GM12878 (cell line): ENCODE data around the gene EXOC3L1. TPM values are rescaled to one million over a fixed set of nuclear protein-coding genes. Genes with fewer than 3 reads are reported as not detected.

Source experiments
- ATAC-seq: fragments of 200-7000 bp; cut with Tn5 transposase; 3 replicates; pipeline ENCODE4 v1.9.1; 2020; ENCODE audit warnings: mild to moderate bottlenecking, moderate library complexity
- BruUV-seq: library from RNA; stranded (reverse); fragments of 400-500 nt; replicated peaks from 2 replicates; lab custom pipeline; 2021; lab: Mats Ljungman, UMichigan
- CTCF ChIA-PET: fragments of 300-600 bp; sonication (Branson Sonifier 250); formaldehyde crosslinking; extraction: SDS; loops from one replicate; lab custom pipeline; 2021; ENCODE audit warnings: inconsistent platforms; lab: Yijun Ruan, JAX
- POLR2A ChIA-PET: fragments of 350-600 bp; formaldehyde crosslinking; extraction: SDS; loops from one replicate; lab custom pipeline; 2021; ENCODE audit warnings: inconsistent platforms; lab: Charles Lee
- RAD21 ChIA-PET: fragments of 300-600 bp; sonication (Branson Sonifier 250); formaldehyde crosslinking; loops from one replicate; lab custom pipeline; 2023; ENCODE audit warnings: antibody characterized with exemption; ENCODE audit not compliant: unreplicated experiment; lab: Charles Lee
- SMC1A ChIA-PET: fragments of 300-600 bp; sonication (Branson Sonifier 250); formaldehyde crosslinking; loops from one replicate; lab custom pipeline; 2023; ENCODE audit not compliant: unreplicated experiment, uncharacterized antibody; lab: Charles Lee
- DNase-seq: peaks from one replicate; pipeline ENCODE4 v3.0.0-alpha.2; 2011; ENCODE audit warnings: low read depth, low spot score
- FAIRE-seq: peaks from 3 replicates; lab custom pipeline; 2011; peaks lifted over from hg19 to GRCh38; lab: Jason Lieb, UNC
- H2AFZ ChIP-seq: 2 replicates; pipeline ENCODE4 v1.6.0; 2011; ENCODE audit warnings: low read depth, low read length, control low read depth; ENCODE audit not compliant: control insufficient read depth
- H3K27ac ChIP-seq: 2 replicates; pipeline ENCODE4 v1.5.1; 2011; ENCODE audit warnings: control low read depth; ENCODE audit not compliant: control insufficient read depth, insufficient read depth
- H3K27me3 ChIP-seq, 2 experiments: replicated peaks in 1 of 2; 2 replicates each; pipeline versions ENCODE4 v1.6.0 to v1.6.1; 2011; ENCODE audit warnings: low read length in 1 of 2; ENCODE audit not compliant: control insufficient read depth in 2 of 2, insufficient read depth in 2 of 2
- H3K36me3 ChIP-seq, 2 experiments: 2 replicates each; pipeline ENCODE4 v1.5.1; 2011; ENCODE audit warnings: low read length in 1 of 2; ENCODE audit not compliant: control insufficient read depth in 2 of 2, insufficient read depth in 2 of 2
- H3K4me1 ChIP-seq: 2 replicates; pipeline ENCODE4 v1.6.1; 2011; ENCODE audit warnings: mild to moderate bottlenecking, low read length, moderate library complexity, mixed read lengths; ENCODE audit not compliant: control insufficient read depth, insufficient read depth
- H3K4me2 ChIP-seq: 2 replicates; pipeline ENCODE4 v1.6.0; 2011; ENCODE audit warnings: control low read depth; ENCODE audit not compliant: control insufficient read depth, insufficient read depth
- H3K4me3 ChIP-seq: fragments of 200-600 bp; sonication (generic); 2 replicates; pipeline ENCODE4 v1.5.1; 2016
- H3K79me2 ChIP-seq: 2 replicates; pipeline ENCODE4 v1.6.0; 2011; ENCODE audit warnings: low read length; ENCODE audit not compliant: control insufficient read depth, insufficient read depth
- H3K9ac ChIP-seq: 2 replicates; pipeline ENCODE4 v1.8.0; 2011; ENCODE audit warnings: low read length, control low read depth, mixed read lengths; ENCODE audit not compliant: control insufficient read depth, insufficient read depth
- H3K9me3 ChIP-seq: replicated peaks from 3 replicates; pipeline ENCODE4 v1.5.1; 2011; ENCODE audit warnings: mild to moderate bottlenecking, low read length; ENCODE audit not compliant: control insufficient read depth, insufficient read depth
- H4K20me1 ChIP-seq: 2 replicates; pipeline ENCODE4 v1.6.0; 2011; ENCODE audit not compliant: control insufficient read depth, insufficient read depth
- ATF2 ChIP-seq: IDR thresholded peaks from 2 replicates; pipeline ENCODE4 v1.6.1; 2012; ENCODE audit warnings: low read length, inconsistent platforms
- PAX8 ChIP-seq: fragments of 450-650 bp; IDR thresholded peaks from 2 replicates; pipeline ENCODE4 v1.6.1; 2017; ENCODE audit warnings: mild to moderate bottlenecking, moderate library complexity
- ZNF207 ChIP-seq: fragments of 450-650 bp; IDR thresholded peaks from 2 replicates; pipeline ENCODE4 v1.6.1; 2014; ENCODE audit warnings: antibody characterized with exemption, mild to moderate bottlenecking, borderline replicate concordance
- WGBS: methylation state at CpG from one replicate; pipeline ENCODE4 v1.1.6; 2016; ENCODE audit warnings: low lambda C conversion rate; ENCODE audit not compliant: insufficient replicate concordance, insufficient coverage; ENCODE audit errors: missing lambda C conversion rate; 5-methylcytosine and 5-hydroxymethylcytosine counted together
- in situ Hi-C: fragments of 300-500 bp; cut with MboI; formaldehyde crosslinking; loops from 9 replicates; pipeline ENCODE4 v1.14.3; 2018; ENCODE audit warnings: mixed read lengths
- intact Hi-C: fragments of 100-400 bp; cut with micrococcal nuclease; formaldehyde crosslinking; loops from one replicate; pipeline ENCODE4 v1.14.2; 2022; ENCODE audit not compliant: unreplicated experiment
- polyA plus RNA-seq, 11 experiments: library from polyadenylated mRNA; depleted of rRNA in 4 of 11; unstranded in 6 of 11; stranded (reverse) in 5 of 11; fragments of >200 nt; fragmentation: Nextera tagmentation in 4 of 11; fragmentation: Illumina TruSeq in 1 of 11; extraction: Ambion mirVana in 4 of 11; extraction: Trizol in 1 of 11; gene quantifications; 1 replicate in 1 of 11; 2 replicates in 10 of 11; pipeline versions ENCODE4 v1.2.1 to v1.2.3, GENCODE V29; 2011 to 2016; ENCODE audit warnings: inconsistent platforms in 2 of 11, missing spikeins in 2 of 11, low read depth in 1 of 11
- total RNA-seq, 4 experiments: library from RNA; depleted of rRNA in 3 of 4; stranded (reverse); fragments of >200 nt in 3 of 4; fragmentation: Illumina TruSeq in 1 of 4; extraction: Trizol in 1 of 4; gene quantifications; 2 replicates each; pipeline versions ENCODE4 v1.2.1 to v1.2.3, GENCODE V29; 2013 to 2021
- TF ChIP-seq, protein P1 (sequence below), 3 experiments: IDR thresholded peaks in 2 of 3; conservative IDR thresholded peaks in 1 of 3; 2 replicates each; pipeline ENCODE4 v1.5.1; 2011; ENCODE audit warnings: low read depth in 3 of 3, low read length in 3 of 3, mild to moderate bottlenecking in 3 of 3, control low read depth in 2 of 3, moderate library complexity in 2 of 3, inconsistent platforms in 1 of 3, mixed read lengths in 1 of 3; ENCODE audit not compliant: control insufficient read depth in 2 of 3, insufficient read depth in 1 of 3; ENCODE audit errors: extremely low read depth in 1 of 3

The EXOC3L1 gene
- total and polyA plus RNA-seq, 10 of the 15 experiments (the other 5 are each of a cell fraction or from before 2014, with no cell fraction given): 0.07 to 0.42 TPM; not detected in 8

DNA sequence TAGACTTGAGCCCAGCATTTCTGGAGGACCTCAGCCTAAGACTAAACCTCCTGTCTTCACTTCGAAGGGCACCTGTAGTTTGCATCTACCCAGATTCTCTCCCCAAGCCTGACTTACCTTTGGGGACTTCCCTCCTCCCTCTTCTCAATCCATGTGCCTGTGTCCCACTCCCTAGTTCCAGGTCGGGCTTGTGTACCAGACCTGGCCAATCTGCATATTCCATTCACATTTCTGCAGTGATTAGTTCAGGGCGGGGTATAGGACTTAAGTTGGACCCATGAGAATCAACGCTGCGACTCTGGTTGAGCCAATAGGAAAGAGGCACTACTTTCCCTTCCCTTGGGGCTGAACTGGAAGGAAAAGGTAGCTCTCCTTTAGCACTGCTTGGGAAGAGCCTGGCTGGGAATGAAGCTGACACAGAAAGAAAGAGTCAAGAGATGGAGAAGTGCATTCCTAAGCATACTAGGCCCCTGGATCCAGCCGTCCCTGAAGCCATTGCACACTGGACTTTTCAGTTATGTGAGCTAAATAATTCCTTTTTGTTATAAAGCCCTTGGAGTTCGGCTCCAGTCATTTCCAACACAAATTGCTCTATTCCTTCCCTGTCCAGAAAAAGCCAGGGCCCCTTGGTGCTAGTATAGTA lies 32.7 kb downstream of the EXOC3L1 start (continued):
- TF ChIP-seq ZNF207: no peak
- no peak for TF ChIP-seq PAX8

DNA sequence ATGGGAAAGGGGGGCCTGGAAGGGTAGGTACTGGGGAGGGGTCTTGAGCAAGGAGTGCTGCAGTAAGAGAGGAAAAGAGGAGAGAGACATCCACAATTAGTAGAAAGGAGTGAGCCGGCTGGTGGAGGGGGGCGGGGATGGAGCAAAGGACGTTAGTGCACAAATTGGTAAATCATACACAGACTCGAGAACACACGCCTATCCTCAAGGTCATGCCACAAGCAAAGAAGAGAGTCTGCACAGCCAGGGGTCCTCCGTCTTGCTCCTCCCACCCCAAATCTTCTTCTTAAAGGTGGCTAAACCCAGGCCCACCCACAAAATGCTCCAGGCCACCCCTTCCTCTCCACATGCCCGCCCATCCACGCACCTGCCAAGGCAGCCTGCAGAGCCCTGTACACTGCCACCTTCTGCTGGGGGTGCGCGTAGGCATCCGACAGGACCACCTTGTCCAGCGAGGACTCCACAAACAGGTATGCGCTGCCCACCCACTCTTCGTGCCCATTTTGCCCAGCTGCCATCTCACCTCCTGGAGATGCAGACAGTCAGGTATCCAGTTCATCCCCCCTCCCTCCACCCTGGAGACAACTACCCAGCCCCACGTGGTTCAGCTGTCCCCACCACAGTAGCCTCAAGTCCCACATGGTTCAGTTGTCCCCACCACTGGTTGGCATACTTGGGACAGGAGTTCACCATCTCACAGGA lies 33.6 kb downstream of the EXOC3L1 start:
- SMC1A ChIA-PET: interaction anchor here (0.6 to 2.1 kb wide), 7 partner anchors 55 to 198 kb away, joined by 3 to 18 read pairs (median 6); no protein-coding TSS in a partner anchor
- no peaks in the 10 kb centered on the region for H3K36me3 ChIP-seq
- CTCF ChIA-PET: interaction anchor here (0.6 to 10.0 kb wide), 20 partner anchors 10 to 173 kb away, joined by 3 to 98 read pairs (median 8); partner anchors contain the start of gene PHAF1
- H4K20me1 ChIP-seq: peaks cover 10% of the 10 kb centered on the region; the same call in 1 of the 2 replicates
- FAIRE-seq (no peak), ATAC-seq (no peak), DNase-seq (no peak)
- RAD21 ChIA-PET: interaction anchor here (1.2 to 2.6 kb wide), 9 partner anchors 14 to 138 kb away, joined by 4 to 69 read pairs (median 6); partner anchors contain the start of gene NOL3
- H3K4me1 ChIP-seq: peaks cover 25% of the 10 kb centered on the region
- H3K27ac ChIP-seq: no peak overlapping the region
- 91% methylated on average over 15 of the region's 15 CpGs for WGBS
- intact Hi-C loops (loop anchor here (5.0 kb wide), 2 partner anchors 54 to 506 kb away; partner anchors contain the start of genes ACD and PARD6A), in situ Hi-C loops (loop anchor here (10.0 kb wide), 1 partner anchor 181 kb away; no protein-coding TSS in a partner anchor)
- peak overlapping the region; percentile 44; the same call in 1 of the 2 replicates for H3K4me2 ChIP-seq
- TF ChIP-seq, protein P1, sequence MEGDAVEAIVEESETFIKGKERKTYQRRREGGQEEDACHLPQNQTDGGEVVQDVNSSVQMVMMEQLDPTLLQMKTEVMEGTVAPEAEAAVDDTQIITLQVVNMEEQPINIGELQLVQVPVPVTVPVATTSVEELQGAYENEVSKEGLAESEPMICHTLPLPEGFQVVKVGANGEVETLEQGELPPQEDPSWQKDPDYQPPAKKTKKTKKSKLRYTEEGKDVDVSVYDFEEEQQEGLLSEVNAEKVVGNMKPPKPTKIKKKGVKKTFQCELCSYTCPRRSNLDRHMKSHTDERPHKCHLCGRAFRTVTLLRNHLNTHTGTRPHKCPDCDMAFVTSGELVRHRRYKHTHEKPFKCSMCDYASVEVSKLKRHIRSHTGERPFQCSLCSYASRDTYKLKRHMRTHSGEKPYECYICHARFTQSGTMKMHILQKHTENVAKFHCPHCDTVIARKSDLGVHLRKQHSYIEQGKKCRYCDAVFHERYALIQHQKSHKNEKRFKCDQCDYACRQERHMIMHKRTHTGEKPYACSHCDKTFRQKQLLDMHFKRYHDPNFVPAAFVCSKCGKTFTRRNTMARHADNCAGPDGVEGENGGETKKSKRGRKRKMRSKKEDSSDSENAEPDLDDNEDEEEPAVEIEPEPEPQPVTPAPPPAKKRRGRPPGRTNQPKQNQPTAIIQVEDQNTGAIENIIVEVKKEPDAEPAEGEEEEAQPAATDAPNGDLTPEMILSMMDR (IDR thresholded peaks at IDR 0.05 in 2 of 3, conservative IDR thresholded peaks at IDR 0.05 in 1 of 3; ENCODE audit: control insufficient read depth in 2 of 3, extremely low read depth in 1 of 3, insufficient read depth in 1 of 3, low read depth in 3 of 3, low read length in 3 of 3): 0 out of 6 replicates have a peak, but pooled peaks of 2 of the 3 experiments have one; percentile 10 to 14
- no peak for TF ChIP-seq ATF2
- POLR2A ChIA-PET: interaction anchor here (0.5 to 8.2 kb wide), 3 partner anchors 17 to 71 kb away, joined by 4 to 137 read pairs (median 5); partner anchors contain the start of gene NOL3
- H3K27me3 ChIP-seq: no peaks in the 10 kb centered on the region
- no peak overlapping the region for H3K4me3 ChIP-seq
- H2AFZ ChIP-seq: no peak overlapping the region
- peaks cover 11% of the 10 kb centered on the region for H3K79me2 ChIP-seq
- no TSS peak for BruUV-seq
- H3K9me3 ChIP-seq: no peaks in the 10 kb centered on the region
- no peak overlapping the region for H3K9ac ChIP-seq
